ENCODE data around the gene SLC37A1. TPM values are rescaled to one million over a fixed set of nuclear protein-coding genes. Genes with fewer than 3 reads are reported as not detected.

SLC37A1 gene
- total RNA-seq, 4 donors from 2014 or later: 4.0 to 5.8 (median 5.1) TPM

- no peak for TF ChIP-seq CTCF (IDR thresholded peaks at IDR 0.05; ENCODE audit: low read depth)
These were observed 85.8 kb downstream of the SLC37A1 start for GRCh38 chr21:42599486-42599885.

- no peak for TF ChIP-seq CTCF (IDR thresholded peaks at IDR 0.05; ENCODE audit: low read depth)
These were observed 86.3 kb downstream of the SLC37A1 start for GRCh38 chr21:42599962-42600361.

- no peak for TF ChIP-seq CTCF (IDR thresholded peaks at IDR 0.05; ENCODE audit: low read depth)
These were observed 88.0 kb downstream of the SLC37A1 start for GRCh38 chr21:42601656-42602055.

GRCh38 chr21:42607102-42607501 lies 93.5 kb downstream of the SLC37A1 start:
- TF ChIP-seq CTCF (IDR thresholded peaks at IDR 0.05; ENCODE audit: low read depth): no peak

- TF ChIP-seq CTCF (IDR thresholded peaks at IDR 0.05; ENCODE audit: low read depth): no peak
These were observed 94.0 kb downstream of the SLC37A1 start for GRCh38 chr21:42607525-42608102.

GRCh38 chr21:42608446-42608845 lies 94.8 kb downstream of the SLC37A1 start:
- TF ChIP-seq CTCF (IDR thresholded peaks at IDR 0.05; ENCODE audit: low read depth): no peak

- no peak for TF ChIP-seq CTCF (IDR thresholded peaks at IDR 0.05; ENCODE audit: low read depth)
These were observed 96.2 kb downstream of the SLC37A1 start for GRCh38 chr21:42609811-42610210.

Measured in subcutaneous adipose tissue (tissue), 4 donors.